SK-N-MC (cell line): ENCODE results near the gene BRPF1.

Experiments used
- DNase-seq: peaks from one replicate; pipeline ENCODE4 v3.0.0-alpha.2; 2011; ENCODE audit warnings: low read depth, low spot score
- H3K27ac ChIP-seq: fragments of 200-600 bp; sonication (generic); 2 replicates; pipeline ENCODE4 v1.5.1; 2016; ENCODE audit warnings: mixed run types
- H3K36me3 ChIP-seq: fragments of 200-600 bp; sonication (generic); 2 replicates; pipeline ENCODE4 v1.6.1; 2017; ENCODE audit warnings: antibody characterized with exemption, low read length, mixed read lengths; ENCODE audit not compliant: insufficient read depth
- H3K4me3 ChIP-seq: fragments of 200-600 bp; sonication (generic); 2 replicates; pipeline ENCODE4 v1.5.1; 2016
- H3K9ac ChIP-seq: fragments of 200-600 bp; sonication (generic); 2 replicates; pipeline ENCODE4 v1.8.0; 2017; ENCODE audit warnings: mixed run types, mixed read lengths; ENCODE audit not compliant: insufficient read length
- H3K9me3 ChIP-seq: fragments of 200-600 bp; sonication (generic); 2 replicates; pipeline ENCODE4 v1.6.1; 2017; ENCODE audit warnings: low read depth, mild to moderate bottlenecking, antibody characterized with exemption, low read length, moderate library complexity, mixed read lengths
- EZH2 ChIP-seq: fragments of 200-600 bp; sonication (generic); IDR thresholded peaks from one replicate; pipeline ENCODE4 v1.6.1; 2017; ENCODE audit warnings: antibody characterized with exemption
- FOXP2 ChIP-seq: optimal IDR thresholded peaks from 2 replicates; pipeline ENCODE3; 2011; ENCODE audit warnings: mild to moderate bottlenecking, moderate library complexity; ENCODE audit not compliant: insufficient read depth; ENCODE audit errors: extremely low read length, control extremely low read depth
- POLR2AphosphoS5 ChIP-seq: IDR thresholded peaks from 2 replicates; pipeline ENCODE4 v1.6.1; 2012; ENCODE audit warnings: mild to moderate bottlenecking, low read depth, low read length, borderline replicate concordance

Gene BRPF1

GRCh38 chr3:9713142-9713541 is 18.4 kb upstream of the BRPF1 start:
- no peak for DNase-seq
- no peak overlapping the region for H3K9ac ChIP-seq
- H3K9me3 ChIP-seq, result no peaks in the 10 kb centered on the region
- no peak overlapping the region for H3K4me3 ChIP-seq
- TF ChIP-seq EZH2, result no peak
- no peak for TF ChIP-seq POLR2AphosphoS5
- TF ChIP-seq FOXP2, result no peak
- H3K27ac ChIP-seq, result no peak overlapping the region
- no peaks in the 10 kb centered on the region for H3K36me3 ChIP-seq

- H3K4me3 ChIP-seq, result no peak overlapping the region
- H3K36me3 ChIP-seq, result no peaks in the 10 kb centered on the region
- TF ChIP-seq FOXP2 (no peak), POLR2AphosphoS5 (no peak), EZH2 (no peak)
- H3K27ac ChIP-seq, result no peak overlapping the region
- no peaks in the 10 kb centered on the region for H3K9me3 ChIP-seq
- no peak for DNase-seq
- H3K9ac ChIP-seq, result no peak overlapping the region
Observed at GRCh38 chr3:9715136-9715535, 16.4 kb upstream of the BRPF1 start.

- Histone ChIP-seq H3K27ac (no peak overlapping the region), H3K4me3 (no peak overlapping the region), H3K36me3 (no peaks in the 10 kb centered on the region), H3K9me3 (no peaks in the 10 kb centered on the region), H3K9ac (no peak overlapping the region)
- no peak for DNase-seq
- no peak for TF ChIP-seq FOXP2
- no peak for TF ChIP-seq POLR2AphosphoS5
- TF ChIP-seq EZH2, result no peak
Observed at GRCh38 chr3:9715764-9716437, 15.6 kb upstream of the BRPF1 start.

- no peak for TF ChIP-seq POLR2AphosphoS5
- TF ChIP-seq EZH2, result no peak
- no peak for TF ChIP-seq FOXP2
- Histone ChIP-seq H3K4me3 (no peak overlapping the region), H3K36me3 (no peaks in the 10 kb centered on the region), H3K27ac (no peak overlapping the region), H3K9me3 (no peaks in the 10 kb centered on the region), H3K9ac (no peak overlapping the region)
- no peak for DNase-seq
Observed at GRCh38 chr3:9716801-9717555, 14.6 kb upstream of the BRPF1 start.

- Histone ChIP-seq H3K9me3 (no peaks in the 10 kb centered on the region), H3K4me3 (no peak overlapping the region), H3K9ac (no peak overlapping the region), H3K27ac (no peak overlapping the region), H3K36me3 (no peaks in the 10 kb centered on the region)
- DNase-seq, result no peak
- no peak for TF ChIP-seq EZH2
- no peak for TF ChIP-seq POLR2AphosphoS5
- TF ChIP-seq FOXP2, result no peak
Observed at GRCh38 chr3:9717563-9717962, 14.0 kb upstream of the BRPF1 start.

- Histone ChIP-seq H3K9ac (no peak overlapping the region), H3K27ac (no peak overlapping the region), H3K9me3 (no peaks in the 10 kb centered on the region), H3K36me3 (no peaks in the 10 kb centered on the region), H3K4me3 (no peak overlapping the region)
- DNase-seq, result no peak
- TF ChIP-seq POLR2AphosphoS5 (no peak), EZH2 (no peak), FOXP2 (no peak)
Observed at GRCh38 chr3:9718118-9718517, 13.4 kb upstream of the BRPF1 start.

- Histone ChIP-seq H3K9ac (no peak overlapping the region), H3K9me3 (no peaks in the 10 kb centered on the region), H3K4me3 (no peak overlapping the region), H3K27ac (no peak overlapping the region), H3K36me3 (no peaks in the 10 kb centered on the region)
- TF ChIP-seq EZH2 (no peak), POLR2AphosphoS5 (no peak), FOXP2 (no peak)
- DNase-seq, result no peak
Observed at GRCh38 chr3:9721015-9721699, 10.4 kb upstream of the BRPF1 start.

GRCh38 chr3:9721700-9722060 is 9.9 kb upstream of the BRPF1 start:
- no peak overlapping the region for H3K4me3 ChIP-seq
- DNase-seq, result no peak
- no peaks in the 10 kb centered on the region for H3K9me3 ChIP-seq
- no peak overlapping the region for H3K27ac ChIP-seq
- TF ChIP-seq POLR2AphosphoS5 (no peak), EZH2 (no peak), FOXP2 (no peak)
- no peak overlapping the region for H3K9ac ChIP-seq
- H3K36me3 ChIP-seq, result no peaks in the 10 kb centered on the region

- Histone ChIP-seq H3K27ac (no peak overlapping the region), H3K9me3 (no peaks in the 10 kb centered on the region), H3K9ac (no peak overlapping the region), H3K36me3 (no peaks in the 10 kb centered on the region), H3K4me3 (no peak overlapping the region)
- TF ChIP-seq FOXP2 (no peak), EZH2 (no peak), POLR2AphosphoS5 (no peak)
- no peak for DNase-seq
Observed at GRCh38 chr3:9725775-9726515, 5.6 kb upstream of the BRPF1 start.
